Gastroesophageal sphincter (tissue), 4 donors: ENCODE results near the gene KRR1. TPM values are rescaled to one million over a fixed set of nuclear protein-coding genes. Genes with fewer than 3 reads are reported as not detected.
A peak's percentile ranks its signal among the peaks of the same experiment; 100 is the strongest.
"Not testable (repeated sequence)": the region's sequence is repeated elsewhere in the genome, so short reads cannot be mapped to it uniquely, and the experiment has no call there.

ENCODE experiments used
- ATAC-seq: fragments of 150-250 bp; one replicate; pipeline ENCODE4 v1.9.1; 2016; ENCODE audit warnings: mild to moderate bottlenecking, moderate library complexity
- H3K27ac ChIP-seq, 4 donors: fragments of 200-600 bp; sonication (generic) in 3 of 4; 1 replicate in 3 of 4; 2 replicates in 1 of 4; pipeline ENCODE4 v1.5.1; 2016 to 2019
- H3K27me3 ChIP-seq: fragments of 200-600 bp; sonication (generic); one replicate; pipeline ENCODE4 v1.5.1; 2019
- H3K36me3 ChIP-seq, 2 donors: fragments of 200-600 bp; sonication (generic); one replicate each; pipeline ENCODE4 v1.5.1; 2019; ENCODE audit warnings: control low read depth in 1 of 2
- H3K4me1 ChIP-seq, 3 donors: fragments of 200-600 bp; sonication (generic); 1 replicate in 2 of 3; 2 replicates in 1 of 3; pipeline ENCODE4 v1.5.1; 2016 to 2019; ENCODE audit warnings: control low read depth in 2 of 3
- H3K4me3 ChIP-seq, 2 donors: fragments of 200-600 bp; sonication (generic); one replicate each; pipeline ENCODE4 v1.5.1; 2019; ENCODE audit warnings: mild to moderate bottlenecking in 1 of 2, moderate library complexity in 1 of 2
- H3K9me3 ChIP-seq, 3 donors: fragments of 200-600 bp; sonication (generic); one replicate each; pipeline ENCODE4 v1.5.1; 2017 to 2019; ENCODE audit warnings: control low read depth in 2 of 3
- CTCF ChIP-seq, 4 experiments: fragments of 200-600 bp in 2 of 4; fragments of 450-650 bp in 2 of 4; sonication (generic) in 1 of 4; IDR thresholded peaks; one replicate each; pipeline ENCODE4 v1.5.1; 2017 to 2019; ENCODE audit warnings: antibody characterized with exemption in 4 of 4, mild to moderate bottlenecking in 2 of 4, moderate library complexity in 2 of 4
- EP300 ChIP-seq: sonication (generic); formaldehyde crosslinking; IDR thresholded peaks from one replicate; pipeline ENCODE4 v1.6.1; 2017; ENCODE audit warnings: antibody characterized with exemption, mild to moderate bottlenecking
- POLR2A ChIP-seq, 2 donors: fragments of 450-650 bp; IDR thresholded peaks; one replicate each; pipeline ENCODE4 v1.6.1; 2017; ENCODE audit warnings: antibody characterized with exemption in 2 of 2, mild to moderate bottlenecking in 2 of 2, moderate library complexity in 1 of 2
- POLR2AphosphoS5 ChIP-seq: sonication (generic); formaldehyde crosslinking; IDR thresholded peaks from one replicate; pipeline ENCODE4 v1.6.1; 2017; ENCODE audit warnings: antibody characterized with exemption
- WGBS, 2 donors: methylation state at CpG; one replicate each; pipeline ENCODE4 v1.1.5; 2018; ENCODE audit warnings: low coverage in 1 of 2; 5-methylcytosine and 5-hydroxymethylcytosine counted together
- total RNA-seq, 4 donors: library from RNA; depleted of rRNA; stranded (reverse); fragments of >200 nt; gene quantifications; one replicate each; pipeline ENCODE4 v1.1.0, GENCODE V29; 2016

Gene KRR1
- total RNA-seq, 4 donors from 2014 or later = 33.0 to 46.2 (median 36.6) TPM

GRCh38 chr12:75528272-75528671, 16.9 kb upstream of the KRR1 start:
- ATAC-seq = no peak
- no peak overlapping the region for H3K27ac ChIP-seq
- WGBS, 2 donors = 100% methylated on average over 1 of the region's 2 CpGs; no CpG with 5 or more reads in 1 of the 2 donors

GRCh38 chr12:75526655-75527511, 15.5 kb upstream of the KRR1 start:
- WGBS, 2 donors = 0 to 22% methylated on average over 2 to 3 of the region's 4 CpGs
- no peak overlapping the region for H3K27ac ChIP-seq
- TF ChIP-seq EP300 (no peak), CTCF (IDR thresholded peaks at IDR 0.05) (peak; percentile 53 to 75 (median 70))
- H3K9me3 ChIP-seq = no peaks in the 10 kb centered on the region
- H3K4me3 ChIP-seq = no peak overlapping the region
- H3K27me3 ChIP-seq = no peaks in the 10 kb centered on the region
- no peaks in the 10 kb centered on the region for H3K36me3 ChIP-seq
- no peak for ATAC-seq
- H3K4me1 ChIP-seq = no peaks in the 10 kb centered on the region

More at GRCh38 chr12:75528272-75528671, 16.9 kb upstream of the KRR1 start:
- no peaks in the 10 kb centered on the region for H3K9me3 ChIP-seq
- H3K36me3 ChIP-seq = no peaks in the 10 kb centered on the region
- H3K27me3 ChIP-seq = no peaks in the 10 kb centered on the region
- no peak for TF ChIP-seq EP300
- TF ChIP-seq POLR2AphosphoS5 = no peak
- TF ChIP-seq CTCF (IDR thresholded peaks at IDR 0.05) = no peak
- TF ChIP-seq POLR2A (IDR thresholded peaks at IDR 0.05) = no peak
- no peaks in the 10 kb centered on the region for H3K4me1 ChIP-seq
- no peak overlapping the region for H3K4me3 ChIP-seq

GRCh38 chr12:75525263-75525662, 13.9 kb upstream of the KRR1 start:
- Histone ChIP-seq H3K4me1 (no peaks in the 10 kb centered on the region), H3K27me3 (no peaks in the 10 kb centered on the region), H3K4me3 (no peak overlapping the region), H3K9me3 (no peaks in the 10 kb centered on the region), H3K27ac (no peak overlapping the region), H3K36me3 (no peaks in the 10 kb centered on the region)
- peak in 1 of 4 experiments; percentile 13 for TF ChIP-seq CTCF (IDR thresholded peaks at IDR 0.05)
- TF ChIP-seq EP300 = no peak
- TF ChIP-seq POLR2A (IDR thresholded peaks at IDR 0.05) = no peak
- TF ChIP-seq POLR2AphosphoS5 = no peak
- ATAC-seq = no peak
- 26 to 33% methylated on average over 1 of the region's 1 CpG for WGBS, 2 donors

- ATAC-seq, H3K27ac ChIP-seq: not testable (repeated sequence)
These were observed 10.7 kb upstream of the KRR1 start for GRCh38 chr12:75522124-75522523.

GRCh38 chr12:75521224-75521623, 9.8 kb upstream of the KRR1 start:
- H3K27ac ChIP-seq, H3K4me1 ChIP-seq, H3K27me3 ChIP-seq, H3K36me3 ChIP-seq, ATAC-seq, H3K4me3 ChIP-seq, H3K9me3 ChIP-seq: not testable (repeated sequence)

More at GRCh38 chr12:75522124-75522523, 10.7 kb upstream of the KRR1 start:
- H3K27me3 ChIP-seq, H3K9me3 ChIP-seq, H3K4me1 ChIP-seq, H3K36me3 ChIP-seq, H3K4me3 ChIP-seq: not testable (repeated sequence)
- WGBS, 2 donors = 91 to 95% methylated on average over 3 to 5 of the region's 5 CpGs

GRCh38 chr12:75509621-75510020, 1.8 kb downstream of the KRR1 start:
- Histone ChIP-seq H3K27ac (no peak overlapping the region), H3K4me3 (no peak overlapping the region), H3K9me3 (no peaks in the 10 kb centered on the region), H3K36me3 (peaks cover 0 to 25% of the 10 kb centered on the region in 2 donors), H3K27me3 (no peaks in the 10 kb centered on the region), H3K4me1 (peaks cover 9 to 32% (median 14%) of the 10 kb centered on the region in 3 donors)
- 53 to 66% methylated on average over 3 to 4 of the region's 4 CpGs for WGBS, 2 donors
- no peak for TF ChIP-seq POLR2AphosphoS5
- no peak for TF ChIP-seq CTCF (IDR thresholded peaks at IDR 0.05)
- no peak for TF ChIP-seq EP300
- TF ChIP-seq POLR2A (IDR thresholded peaks at IDR 0.05) = no peak
- ATAC-seq = no peak
